Right atrium auricular region (tissue), 2 donors: ENCODE results near the gene FIS1. TPM values are rescaled to one million over a fixed set of nuclear protein-coding genes. Genes with fewer than 3 reads are reported as not detected.

ENCODE experiments used
- DNase-seq: peaks from one replicate; pipeline ENCODE4 v3.0.0-alpha.2; 2019; ENCODE audit warnings: low spot score
- H3K27ac ChIP-seq, 2 donors: fragments of 200-600 bp; sonication (generic); 1 replicate in 1 of 2; 2 replicates in 1 of 2; pipeline ENCODE4 v1.5.1; 2016 to 2019
- H3K27me3 ChIP-seq, 2 donors: fragments of 200-600 bp; sonication (generic); one replicate each; pipeline versions ENCODE4 v1.5.1 to v1.6.0; 2017 to 2019
- H3K36me3 ChIP-seq: fragments of 200-600 bp; sonication (generic); one replicate; pipeline ENCODE4 v1.5.1; 2016
- H3K4me1 ChIP-seq, 2 donors: fragments of 200-600 bp; sonication (generic); one replicate each; pipeline versions ENCODE4 v1.5.1 to v1.6.0; 2017 to 2019
- H3K4me3 ChIP-seq, 2 donors: fragments of 200-600 bp; sonication (generic); 1 replicate in 1 of 2; 2 replicates in 1 of 2; pipeline ENCODE4 v1.5.1; 2017 to 2019; ENCODE audit warnings: mild to moderate bottlenecking in 1 of 2, moderate library complexity in 1 of 2
- H3K9me3 ChIP-seq, 2 donors: fragments of 200-600 bp; sonication (generic); one replicate each; pipeline ENCODE4 v1.5.1; 2019
- total RNA-seq, 2 donors: library from RNA; depleted of rRNA; stranded (reverse); fragments of >200 nt; gene quantifications; one replicate each; pipeline ENCODE4 v1.1.0, GENCODE V29; 2016
- TF ChIP-seq, protein P1 (sequence below), 2 donors: fragments of 200-600 bp; sonication (generic); IDR thresholded peaks; one replicate each; pipeline ENCODE4 v1.5.1; 2019; ENCODE audit warnings: antibody characterized with exemption in 2 of 2

FIS1 gene
- total RNA-seq, 2 donors from 2014 or later: 359 to 459 TPM

- no peaks in the 10 kb centered on the region for H3K27me3 ChIP-seq
- DNase-seq: no peak
- no peaks in the 10 kb centered on the region for H3K9me3 ChIP-seq
- peak overlapping the region; percentile 73 to 79 for H3K4me3 ChIP-seq
- TF ChIP-seq, protein P1, sequence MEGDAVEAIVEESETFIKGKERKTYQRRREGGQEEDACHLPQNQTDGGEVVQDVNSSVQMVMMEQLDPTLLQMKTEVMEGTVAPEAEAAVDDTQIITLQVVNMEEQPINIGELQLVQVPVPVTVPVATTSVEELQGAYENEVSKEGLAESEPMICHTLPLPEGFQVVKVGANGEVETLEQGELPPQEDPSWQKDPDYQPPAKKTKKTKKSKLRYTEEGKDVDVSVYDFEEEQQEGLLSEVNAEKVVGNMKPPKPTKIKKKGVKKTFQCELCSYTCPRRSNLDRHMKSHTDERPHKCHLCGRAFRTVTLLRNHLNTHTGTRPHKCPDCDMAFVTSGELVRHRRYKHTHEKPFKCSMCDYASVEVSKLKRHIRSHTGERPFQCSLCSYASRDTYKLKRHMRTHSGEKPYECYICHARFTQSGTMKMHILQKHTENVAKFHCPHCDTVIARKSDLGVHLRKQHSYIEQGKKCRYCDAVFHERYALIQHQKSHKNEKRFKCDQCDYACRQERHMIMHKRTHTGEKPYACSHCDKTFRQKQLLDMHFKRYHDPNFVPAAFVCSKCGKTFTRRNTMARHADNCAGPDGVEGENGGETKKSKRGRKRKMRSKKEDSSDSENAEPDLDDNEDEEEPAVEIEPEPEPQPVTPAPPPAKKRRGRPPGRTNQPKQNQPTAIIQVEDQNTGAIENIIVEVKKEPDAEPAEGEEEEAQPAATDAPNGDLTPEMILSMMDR (IDR thresholded peaks at IDR 0.05): no peak
- H3K27ac ChIP-seq: peak overlapping the region; percentile 96 to 98
- H3K4me1 ChIP-seq: peaks cover 0 to 64% of the 10 kb centered on the region in 2 donors
- peaks cover 18% of the 10 kb centered on the region for H3K36me3 ChIP-seq
These were observed 1.1 kb downstream of the FIS1 start for GRCh38 chr7:101243646-101244374.

GRCh38 chr7:101241443-101242349, 3.2 kb downstream of the FIS1 start:
- Histone ChIP-seq H3K4me1 (peaks cover 0 to 85% of the 10 kb centered on the region in 2 donors), H3K27ac (peak overlapping the region; percentile 32 to 40), H3K4me3 (no peak overlapping the region), H3K27me3 (no peaks in the 10 kb centered on the region), H3K9me3 (no peaks in the 10 kb centered on the region), H3K36me3 (peaks cover 18% of the 10 kb centered on the region)
- TF ChIP-seq, protein P1 (IDR thresholded peaks at IDR 0.05): no peak
- DNase-seq: no peak

- H3K4me3 ChIP-seq: no peak overlapping the region
- peak overlapping the region; percentile 32 to 40 for H3K27ac ChIP-seq
- no peak for DNase-seq
- H3K27me3 ChIP-seq: no peaks in the 10 kb centered on the region
- H3K4me1 ChIP-seq: peaks cover 0 to 85% of the 10 kb centered on the region in 2 donors
- TF ChIP-seq, protein P1 (IDR thresholded peaks at IDR 0.05): no peak
- H3K9me3 ChIP-seq: no peaks in the 10 kb centered on the region
- peaks cover 18% of the 10 kb centered on the region for H3K36me3 ChIP-seq
These were observed 3.9 kb downstream of the FIS1 start for GRCh38 chr7:101241015-101241363.

DNA sequence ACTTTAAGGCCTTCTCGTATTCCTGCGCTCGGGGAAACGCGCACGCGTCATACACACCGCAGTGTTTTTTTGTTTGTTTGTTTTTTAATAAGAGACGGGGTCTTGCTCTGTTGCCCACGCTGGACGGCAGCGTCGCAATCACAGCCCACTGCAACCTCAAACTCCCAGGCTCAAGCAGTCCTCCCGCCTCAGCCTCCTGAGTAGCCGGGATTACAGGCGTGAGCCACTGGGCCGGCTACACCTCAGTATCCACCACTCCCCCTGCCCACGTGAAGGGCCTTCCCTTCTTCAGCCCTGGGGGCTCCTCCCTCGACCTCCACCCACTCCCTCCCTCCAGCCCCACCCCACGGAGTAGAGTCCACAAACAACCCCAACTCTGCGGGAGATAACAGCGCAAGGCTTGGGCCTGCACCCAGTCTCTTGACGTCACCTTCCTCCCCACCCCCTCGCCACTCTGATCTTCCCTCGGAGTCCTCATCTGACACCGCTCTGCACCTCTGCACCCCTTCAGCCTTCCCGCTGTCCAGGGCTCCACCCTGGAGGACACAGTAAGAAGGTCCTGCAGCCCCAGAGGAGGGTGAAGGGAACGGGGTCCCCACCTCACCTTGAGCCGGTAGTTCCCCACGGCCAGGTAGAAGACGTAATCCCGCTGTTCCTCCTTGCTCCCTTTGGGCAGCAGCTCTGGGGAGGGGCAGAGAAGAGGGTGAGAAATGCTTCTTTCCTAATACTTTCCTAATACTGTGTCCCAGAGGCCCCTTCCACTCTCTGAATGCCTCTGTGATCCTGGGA, 4.5 kb downstream of the FIS1 start:
- Histone ChIP-seq H3K4me3 (no peak overlapping the region), H3K36me3 (peaks cover 18% of the 10 kb centered on the region), H3K4me1 (peaks cover 0 to 79% of the 10 kb centered on the region in 2 donors), H3K27ac (peak overlapping the region; percentile 32 to 86), H3K27me3 (no peaks in the 10 kb centered on the region), H3K9me3 (no peaks in the 10 kb centered on the region)
- TF ChIP-seq, protein P1 (IDR thresholded peaks at IDR 0.05): no peak
- no peak for DNase-seq

GRCh38 chr7:101239951-101240220, 5.0 kb downstream of the FIS1 start:
- Histone ChIP-seq H3K36me3 (peaks cover 18% of the 10 kb centered on the region), H3K4me3 (no peak overlapping the region), H3K27ac (peak overlapping the region; percentile 83 to 86), H3K9me3 (no peaks in the 10 kb centered on the region), H3K27me3 (no peaks in the 10 kb centered on the region), H3K4me1 (peaks cover 0 to 75% of the 10 kb centered on the region in 2 donors)
- DNase-seq: no peak
- TF ChIP-seq, protein P1 (IDR thresholded peaks at IDR 0.05): no peak
